Caki2 (cell line): ENCODE measurements around the gene NATD1. TPM values are rescaled to one million over a fixed set of nuclear protein-coding genes. Genes with fewer than 3 reads are reported as not detected.

Experiments used
- DNase-seq: peaks from one replicate; pipeline ENCODE4 v3.0.0-alpha.2; 2015; ENCODE audit warnings: low read depth
- in situ Hi-C: cut with HindIII; loops from 2 replicates; pipeline ENCODE4 v1.10.0; 2016; ENCODE audit warnings: low sequenced_read_pairs, low pct_unique_long_range_greater_than_20kb, mixed read lengths
- total RNA-seq: library from RNA; depleted of rRNA; stranded (reverse); fragments of >200 nt; shearing (Covaris generic); gene quantifications from 2 replicates; pipeline ENCODE4 v1.2.3, GENCODE V29; 2014; ENCODE audit warnings: low replicate concordance

The NATD1 gene
- total RNA-seq, 1 experiment from 2014 or later: 0.10 TPM

DNA sequence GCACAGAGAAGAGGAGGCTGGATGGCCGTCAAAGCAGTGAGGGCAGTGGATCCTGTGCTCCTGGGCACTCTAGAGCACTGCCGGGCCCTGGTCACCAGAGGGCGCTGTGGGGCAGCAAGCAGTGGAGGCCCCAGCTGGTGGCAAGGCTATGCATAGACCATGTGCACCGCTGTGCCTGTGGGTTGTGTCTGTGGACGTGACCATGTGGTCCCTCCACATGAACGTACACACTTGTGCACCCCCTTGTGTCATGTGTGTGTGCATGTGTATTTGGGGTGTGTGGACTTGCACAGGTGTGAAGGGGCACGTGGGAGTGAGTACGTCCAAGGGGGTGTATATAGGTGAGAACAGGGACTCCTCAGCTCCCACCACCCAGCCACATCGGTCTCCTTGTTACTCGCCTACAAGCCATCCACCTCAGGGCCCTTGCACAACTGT, 26.9 kb upstream of the NATD1 start:
- in situ Hi-C loops: no loop called here
- DNase-seq: peak; percentile 45

DNA sequence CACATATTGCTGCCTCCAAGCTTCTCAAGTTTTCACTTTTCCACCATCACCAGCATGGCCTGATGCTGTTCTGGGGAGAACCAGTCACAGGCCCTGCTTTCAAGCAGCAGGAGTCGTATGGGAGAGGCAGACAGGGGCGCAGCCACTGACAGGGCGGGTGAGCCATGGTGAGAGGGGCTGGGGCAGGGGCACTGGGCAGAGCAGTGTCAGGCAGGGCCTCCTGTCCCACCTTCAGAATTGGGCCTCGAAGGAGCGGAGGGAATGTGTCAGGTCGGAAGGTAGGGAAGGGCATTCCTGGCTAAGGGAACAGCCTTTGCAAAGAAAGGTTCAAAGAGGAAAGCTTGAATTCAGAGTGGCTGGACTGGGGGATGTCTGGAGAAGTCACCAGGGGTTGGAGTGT, 26.4 kb upstream of the NATD1 start:
- in situ Hi-C loops: no loop called here
- no peak for DNase-seq

GRCh38 chr17:21279198-21279535, 26.0 kb upstream of the NATD1 start:
- in situ Hi-C loops: no loop called here
- no peak for DNase-seq

- in situ Hi-C loops: no loop called here
- DNase-seq: no peak
Measured at GRCh38 chr17:21278450-21279197, 25.4 kb upstream of the NATD1 start.

GRCh38 chr17:21277332-21277731, 24.1 kb upstream of the NATD1 start:
- DNase-seq: no peak
- in situ Hi-C loops: no loop called here

DNA sequence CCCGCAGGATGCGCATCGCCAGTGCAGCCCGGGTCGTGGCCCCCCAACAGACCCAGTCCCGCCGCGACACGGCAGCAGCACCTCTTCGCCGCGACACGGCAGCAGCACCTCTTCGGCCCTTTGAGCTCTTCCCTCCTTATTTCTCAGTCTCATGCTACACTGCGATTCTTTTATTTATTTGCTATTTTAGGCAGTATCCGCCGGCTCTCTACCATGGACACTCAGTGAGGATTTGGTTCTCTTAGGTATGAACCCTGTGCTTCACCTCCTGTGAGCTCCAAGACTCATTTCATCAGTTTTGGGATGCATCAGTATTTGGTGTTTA, 23.0 kb upstream of the NATD1 start:
- in situ Hi-C loops: no loop called here
- DNase-seq: no peak

DNA sequence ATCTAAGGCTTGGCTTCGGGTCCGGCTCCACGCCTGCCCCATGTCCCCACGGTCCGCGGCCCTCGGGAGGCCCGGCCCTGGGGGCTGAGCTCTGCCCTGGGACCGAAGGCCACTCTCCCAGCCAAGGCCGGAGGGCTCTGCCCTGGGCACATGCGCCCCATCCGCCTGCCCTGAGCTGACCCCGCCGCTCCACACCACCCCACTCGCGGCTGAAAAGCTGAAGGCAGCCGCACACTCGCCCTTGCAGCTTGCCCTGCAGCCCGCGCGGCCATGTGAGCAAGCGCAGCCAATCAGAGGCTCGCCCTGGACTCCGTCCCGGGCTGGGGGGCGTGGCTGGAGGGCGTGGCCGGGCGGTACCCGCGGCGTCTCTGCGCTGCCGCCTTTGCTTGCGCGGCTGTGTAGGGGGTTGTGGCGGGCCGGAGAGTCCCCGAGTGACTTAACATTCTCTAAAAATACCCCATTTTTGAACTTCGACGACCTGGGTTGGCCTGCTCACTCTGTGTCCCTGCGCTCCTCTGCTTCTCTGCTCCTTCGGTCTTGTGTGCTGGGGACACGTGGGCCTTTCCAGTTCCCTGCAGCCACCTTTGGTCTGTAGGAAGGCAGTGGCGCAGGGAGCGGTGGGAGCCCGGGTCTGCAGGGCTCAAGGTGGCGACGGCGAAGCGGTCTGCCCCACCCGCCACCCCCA, 22.5 kb upstream of the NATD1 start:
- in situ Hi-C loops: no loop called here
- peak; percentile 74 for DNase-seq

DNA sequence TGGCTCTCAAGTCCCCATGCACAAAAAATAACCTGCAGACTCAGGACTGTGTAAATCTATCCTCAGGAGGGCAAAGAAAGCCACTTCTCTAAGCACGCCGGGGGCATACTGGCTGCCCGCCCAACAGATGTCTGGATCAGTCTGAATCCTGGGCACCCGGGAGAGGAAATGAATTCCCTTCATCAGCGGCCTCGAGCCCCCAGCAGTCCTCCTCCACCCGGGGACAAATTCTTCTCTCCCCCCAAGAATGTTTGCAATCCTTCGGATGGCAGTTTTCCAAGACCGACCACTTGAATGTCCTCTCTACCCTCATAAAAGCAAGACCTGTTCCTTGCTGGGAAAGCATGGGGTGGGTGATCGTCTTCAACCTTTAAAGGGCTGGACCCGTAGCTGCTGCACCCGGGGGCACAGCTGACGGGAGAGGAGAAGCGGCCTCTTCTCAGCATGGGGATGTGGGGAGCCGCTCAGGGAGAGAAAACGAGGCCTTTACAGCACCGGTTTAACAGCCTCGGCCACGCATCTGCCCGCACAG, 21.9 kb upstream of the NATD1 start:
- no peak for DNase-seq
- in situ Hi-C loops: no loop called here

DNA sequence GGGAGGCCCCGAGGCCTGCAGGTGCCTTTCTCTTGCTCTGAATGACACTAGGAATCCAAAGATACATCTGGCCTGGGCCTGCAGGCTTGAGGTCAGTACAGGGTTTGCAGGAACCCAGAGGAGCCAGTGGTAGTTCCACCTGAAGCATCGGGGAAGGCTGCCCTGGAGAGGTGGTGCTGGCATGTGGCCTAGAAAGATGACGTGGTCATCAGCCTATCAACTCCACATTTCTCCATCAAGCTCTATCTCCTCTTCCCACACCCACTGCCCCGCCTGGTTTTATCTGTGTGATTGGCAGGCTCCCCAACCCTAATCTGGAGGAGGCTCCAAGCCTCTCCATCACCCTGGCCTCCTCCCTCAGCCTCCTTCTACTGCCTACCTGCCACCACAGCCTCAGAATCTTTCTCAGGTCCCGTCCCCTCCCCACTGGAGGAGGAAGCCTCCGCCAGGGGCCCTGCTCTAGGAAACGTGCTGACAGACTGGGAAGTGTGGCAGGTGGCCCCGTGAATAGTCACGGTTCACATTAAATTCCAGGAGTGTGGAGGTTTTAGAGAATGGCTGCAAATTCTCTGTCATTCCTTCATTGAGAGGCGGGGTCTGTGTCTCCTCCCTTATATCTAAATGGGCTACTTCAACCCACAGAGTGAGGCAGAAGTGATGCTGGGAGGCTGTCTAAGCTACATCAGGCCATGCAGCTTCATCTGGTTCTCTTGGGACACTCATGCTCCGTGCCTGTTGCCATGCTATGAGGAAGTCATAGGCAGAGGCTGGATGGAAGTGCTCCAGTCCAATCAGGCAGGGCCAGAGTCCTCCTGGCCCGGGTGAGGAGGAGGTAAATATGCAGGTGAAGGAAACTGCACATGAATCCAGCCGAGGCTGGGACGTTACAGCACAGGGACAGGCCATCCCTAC, 19.9 kb upstream of the NATD1 start:
- DNase-seq: no peak
- in situ Hi-C loops: no loop called here

DNA sequence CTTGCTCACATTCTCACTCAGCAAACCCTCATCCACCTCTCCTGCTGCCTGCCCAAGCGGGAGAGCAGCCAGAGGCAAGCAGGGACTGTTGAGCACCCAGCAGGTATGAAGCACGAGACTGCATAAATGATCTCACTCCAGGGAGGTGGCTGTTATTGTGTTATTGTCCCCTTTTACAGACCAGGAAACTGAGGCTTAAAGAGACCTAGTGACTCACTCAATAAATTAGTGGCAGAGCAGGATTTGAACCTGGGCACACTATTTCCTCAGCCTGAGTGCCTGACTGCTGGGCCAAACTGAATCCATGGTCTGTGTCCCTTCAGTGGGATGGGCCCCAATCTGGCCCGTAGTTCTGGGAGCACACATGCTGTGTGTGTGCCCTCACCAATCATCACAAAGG, 19.0 kb upstream of the NATD1 start:
- no peak for DNase-seq
- in situ Hi-C loops: no loop called here

GRCh38 chr17:21271454-21272183, 18.4 kb upstream of the NATD1 start:
- no peak for DNase-seq
- in situ Hi-C loops: no loop called here

GRCh38 chr17:21269394-21269793, 16.2 kb upstream of the NATD1 start:
- no peak for DNase-seq
- in situ Hi-C loops: no loop called here

DNA sequence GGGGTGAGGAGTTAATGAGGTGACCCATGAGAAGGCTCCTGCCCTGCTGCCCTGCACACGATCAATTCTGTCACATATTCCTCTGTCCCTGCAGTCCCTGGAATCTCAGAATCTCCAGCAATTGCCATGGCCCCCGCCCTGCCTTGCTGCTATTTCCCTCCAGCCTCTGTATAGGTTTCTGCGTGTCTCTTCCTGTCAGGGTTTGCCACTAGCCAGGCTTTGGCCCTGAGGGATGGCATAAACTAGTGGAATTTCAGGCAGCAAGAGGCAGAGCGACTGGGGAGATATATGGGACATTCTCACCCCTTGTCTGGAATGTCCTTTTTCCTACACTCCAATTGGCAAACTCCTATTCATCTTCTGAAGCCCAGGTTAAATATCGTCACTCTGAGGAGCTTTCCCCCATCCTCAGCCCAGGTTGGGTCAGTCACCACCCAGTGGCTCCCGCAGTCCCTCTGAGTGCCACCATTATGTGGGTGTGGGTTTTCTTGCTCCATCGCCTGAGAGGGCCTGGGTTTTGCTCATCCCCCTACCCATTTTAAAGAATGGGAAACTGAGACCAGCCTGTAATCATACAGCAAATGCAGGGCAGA, 15.5 kb upstream of the NATD1 start:
- no peak for DNase-seq
- in situ Hi-C loops: no loop called here

GRCh38 chr17:21263376-21263775, 10.2 kb upstream of the NATD1 start:
- in situ Hi-C loops: no loop called here
- no peak for DNase-seq

- in situ Hi-C loops: no loop called here
- DNase-seq: no peak
Measured at GRCh38 chr17:21262259-21262993, 9.2 kb upstream of the NATD1 start.

- in situ Hi-C loops: no loop called here
- no peak for DNase-seq
Measured at GRCh38 chr17:21258593-21258992, 5.4 kb upstream of the NATD1 start.

GRCh38 chr17:21253646-21254441, 634 bp upstream of the NATD1 start:
- no peak for DNase-seq
- in situ Hi-C loops: no loop called here
